CD4-positive, CD25-positive, alpha-beta regulatory T cell (primary cell): ENCODE data around the gene ZSCAN31. TPM values are rescaled to one million over a fixed set of nuclear protein-coding genes. Genes with fewer than 3 reads are reported as not detected.
"Not testable (repeated sequence)": the region's sequence is repeated elsewhere in the genome, so short reads cannot be mapped to it uniquely, and the experiment has no call there.

Source experiments
- ATAC-seq, 2 donors: fragments of 150-1000 bp; cut with Tn5 transposase; one replicate each; pipeline ENCODE4 v1.10.0; 2021; ENCODE audit warnings: low read depth in 2 of 2, moderate number of reproducible peaks in 2 of 2, moderate library complexity in 1 of 2
- DNase-seq, 3 donors: peaks; one replicate each; pipeline versions ENCODE4 v3.0.0 to v3.0.0-alpha.2; 2012 to 2022; ENCODE audit warnings: mixed read lengths in 1 of 3
- H3K27ac ChIP-seq: one replicate; pipeline ENCODE4 v1.7.0; 2013; ENCODE audit warnings: mild to moderate bottlenecking, low read length; ENCODE audit not compliant: insufficient read depth, poor library complexity, severe bottlenecking
- H3K27me3 ChIP-seq: one replicate; pipeline ENCODE4 v1.7.0; 2013; ENCODE audit warnings: low read length; ENCODE audit not compliant: control insufficient read depth, insufficient read depth
- H3K36me3 ChIP-seq: one replicate; pipeline ENCODE4 v1.7.0; 2013; ENCODE audit warnings: mild to moderate bottlenecking, low read length, moderate library complexity; ENCODE audit not compliant: control insufficient read depth, insufficient read depth
- H3K4me1 ChIP-seq: 2 replicates; pipeline ENCODE4 v1.7.0; 2013; ENCODE audit warnings: mild to moderate bottlenecking, low read length; ENCODE audit not compliant: insufficient read depth, control insufficient read depth, poor library complexity, severe bottlenecking
- H3K4me3 ChIP-seq: one replicate; pipeline ENCODE4 v1.7.0; 2013; ENCODE audit warnings: low read depth, mild to moderate bottlenecking, low read length, moderate library complexity
- H3K9me3 ChIP-seq, 2 experiments: 1 replicate in 1 of 2; 2 replicates in 1 of 2; pipeline ENCODE4 v1.7.0; 2013; ENCODE audit warnings: low read length in 2 of 2, mild to moderate bottlenecking in 1 of 2, moderate library complexity in 1 of 2; ENCODE audit not compliant: control insufficient read depth in 2 of 2
- H3K27ac Mint-ChIP-seq, 3 donors: one replicate each; pipeline ENCODE4 v1.8.0; 2020 to 2022; ENCODE audit warnings: mild to moderate bottlenecking in 3 of 3, mixed read lengths in 3 of 3, moderate library complexity in 2 of 3
- H3K27me3 Mint-ChIP-seq: one replicate; pipeline ENCODE4 v1.8.0; 2022; ENCODE audit warnings: mild to moderate bottlenecking, mixed read lengths
- H3K36me3 Mint-ChIP-seq: one replicate; pipeline ENCODE4 v1.8.0; 2020; ENCODE audit warnings: mixed read lengths
- H3K4me1 Mint-ChIP-seq, 4 donors: one replicate each; pipeline ENCODE4 v1.8.0; 2020 to 2022; ENCODE audit warnings: mixed read lengths in 4 of 4, mild to moderate bottlenecking in 1 of 4
- H3K4me3 Mint-ChIP-seq, 4 donors: one replicate each; pipeline ENCODE4 v1.8.0; 2020 to 2022; ENCODE audit warnings: mild to moderate bottlenecking in 4 of 4, mixed read lengths in 4 of 4, moderate library complexity in 3 of 4
- H3K9me3 Mint-ChIP-seq, 7 donors: one replicate each; pipeline ENCODE4 v1.8.0; 2020 to 2022; ENCODE audit warnings: mixed read lengths in 7 of 7, mild to moderate bottlenecking in 3 of 7, moderate library complexity in 2 of 7
- polyA plus RNA-seq, 4 donors: library from polyadenylated mRNA; unstranded; fragments of 300-500 nt; fragmentation: Illumina TruSeq; gene quantifications; one replicate each; pipeline ENCODE4 v1.2.3, GENCODE V29; 2021
- total RNA-seq: library from RNA; stranded (reverse); gene quantifications from one replicate; pipeline ENCODE4 v1.2.3, GENCODE V29; 2022

ZSCAN31 gene
- total and polyA plus RNA-seq, 5 donors from 2014 or later, result 0.34 to 0.52 TPM; not detected in 3

GRCh38 chr6:28371706-28372451 is 35.9 kb upstream of the ZSCAN31 start:
- Mint-ChIP-seq H3K4me1 (no peaks in the 10 kb centered on the region), H3K27ac (no peak overlapping the region), H3K36me3 (peaks cover 11% of the 10 kb centered on the region), H3K4me3 (no peak overlapping the region), H3K27me3 (no peaks in the 10 kb centered on the region), H3K9me3 (no peaks in the 10 kb centered on the region)
- no peaks in the 10 kb centered on the region for H3K27me3 ChIP-seq
- H3K4me1 ChIP-seq, result no peaks in the 10 kb centered on the region
- H3K27ac ChIP-seq, result no peak overlapping the region
- no peaks in the 10 kb centered on the region for H3K36me3 ChIP-seq
- no peak for ATAC-seq
- H3K4me3 ChIP-seq, result no peak overlapping the region
- DNase-seq, result no peak
- H3K9me3 ChIP-seq, result no peaks in the 10 kb centered on the region

GRCh38 chr6:28371280-28371679 is 35.3 kb upstream of the ZSCAN31 start:
- no peak overlapping the region for H3K27ac Mint-ChIP-seq
- Histone ChIP-seq H3K4me1 (no peaks in the 10 kb centered on the region), H3K9me3 (no peaks in the 10 kb centered on the region), H3K27me3 (no peaks in the 10 kb centered on the region), H3K4me3 (no peak overlapping the region), H3K27ac (no peak overlapping the region), H3K36me3 (no peaks in the 10 kb centered on the region)
- no peak for ATAC-seq
- no peaks in the 10 kb centered on the region for H3K4me1 Mint-ChIP-seq
- no peak overlapping the region for H3K4me3 Mint-ChIP-seq
- DNase-seq, result no peak
- H3K9me3 Mint-ChIP-seq, result no peaks in the 10 kb centered on the region
- H3K27me3 Mint-ChIP-seq, result no peaks in the 10 kb centered on the region
- H3K36me3 Mint-ChIP-seq, result peaks cover 16% of the 10 kb centered on the region

GRCh38 chr6:28370440-28370839 is 34.5 kb upstream of the ZSCAN31 start:
- Histone ChIP-seq H3K4me1 (no peaks in the 10 kb centered on the region), H3K4me3 (no peak overlapping the region), H3K9me3 (no peaks in the 10 kb centered on the region), H3K27me3 (no peaks in the 10 kb centered on the region), H3K27ac (no peak overlapping the region), H3K36me3 (peaks cover 8% of the 10 kb centered on the region)
- H3K27ac Mint-ChIP-seq, result no peak overlapping the region
- no peak overlapping the region for H3K4me3 Mint-ChIP-seq
- H3K27me3 Mint-ChIP-seq, result no peaks in the 10 kb centered on the region
- DNase-seq (no peak), ATAC-seq (no peak)
- H3K4me1 Mint-ChIP-seq, result no peaks in the 10 kb centered on the region
- H3K9me3 Mint-ChIP-seq, result no peaks in the 10 kb centered on the region
- peaks cover 20% of the 10 kb centered on the region for H3K36me3 Mint-ChIP-seq

DNA sequence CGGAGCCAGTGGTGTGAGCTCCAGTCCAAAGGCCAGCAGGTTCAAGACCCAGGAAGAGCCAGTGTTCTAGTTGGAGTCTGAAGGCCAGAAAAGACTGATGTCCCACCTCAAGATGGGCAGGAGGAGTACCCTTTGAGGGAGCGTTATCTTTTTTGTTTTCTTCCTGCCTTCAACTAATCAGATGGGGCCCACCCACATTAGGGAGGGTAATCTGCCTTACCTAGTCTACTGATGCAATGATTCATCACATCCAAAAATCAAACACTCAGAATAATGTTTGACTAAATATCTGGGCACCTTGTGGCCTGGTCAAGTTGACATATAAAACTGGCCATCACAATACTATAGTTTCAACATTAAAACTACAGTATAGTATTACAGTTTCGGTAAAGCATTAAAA is 33.5 kb upstream of the ZSCAN31 start:
- no peaks in the 10 kb centered on the region for H3K4me1 ChIP-seq
- peaks cover 23% of the 10 kb centered on the region for H3K36me3 Mint-ChIP-seq
- no peak overlapping the region for H3K27ac ChIP-seq
- H3K4me1 Mint-ChIP-seq, result no peaks in the 10 kb centered on the region
- H3K4me3 Mint-ChIP-seq, result no peak overlapping the region
- H3K27me3 ChIP-seq, result no peaks in the 10 kb centered on the region
- H3K4me3 ChIP-seq, result no peak overlapping the region
- no peaks in the 10 kb centered on the region for H3K27me3 Mint-ChIP-seq
- peaks cover 0 to 2% (median 0%) of the 10 kb centered on the region in 7 donors for H3K9me3 Mint-ChIP-seq
- no peaks in the 10 kb centered on the region for H3K9me3 ChIP-seq
- ATAC-seq (no peak), DNase-seq (no peak)
- H3K36me3 ChIP-seq, result peaks cover 15% of the 10 kb centered on the region
- H3K27ac Mint-ChIP-seq, result no peak overlapping the region

DNA sequence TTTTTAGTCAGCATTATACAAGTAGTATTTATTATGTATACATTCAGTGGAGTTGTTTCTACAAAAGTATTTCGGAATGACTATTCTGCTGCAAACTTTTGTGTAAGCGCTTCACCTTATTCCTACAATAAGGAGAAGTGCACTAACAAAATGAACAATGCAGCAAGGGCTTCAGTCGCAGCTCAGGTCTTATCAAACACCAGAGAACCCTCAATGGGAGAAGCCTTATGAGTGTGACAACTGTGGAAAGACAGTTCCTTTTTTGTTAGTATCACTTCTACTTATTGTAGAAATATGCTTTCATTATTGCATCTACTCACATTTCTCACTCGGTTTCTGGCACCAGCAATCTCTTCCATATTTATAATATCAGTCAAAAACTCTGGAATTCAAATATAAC is 32.6 kb upstream of the ZSCAN31 start:
- Histone ChIP-seq H3K36me3 (peaks cover 19% of the 10 kb centered on the region), H3K9me3 (no peaks in the 10 kb centered on the region), H3K4me1 (no peaks in the 10 kb centered on the region), H3K27me3 (no peaks in the 10 kb centered on the region), H3K27ac (no peak overlapping the region), H3K4me3 (no peak overlapping the region)
- DNase-seq, result no peak
- no peaks in the 10 kb centered on the region for H3K27me3 Mint-ChIP-seq
- ATAC-seq, result no peak
- peaks cover 23% of the 10 kb centered on the region for H3K36me3 Mint-ChIP-seq
- H3K4me3 Mint-ChIP-seq, result no peak overlapping the region
- peaks cover 0 to 2% (median 0%) of the 10 kb centered on the region in 7 donors for H3K9me3 Mint-ChIP-seq
- H3K27ac Mint-ChIP-seq, result no peak overlapping the region
- H3K4me1 Mint-ChIP-seq, result no peaks in the 10 kb centered on the region

- H3K27me3 Mint-ChIP-seq, ATAC-seq, H3K4me1 ChIP-seq, H3K27ac Mint-ChIP-seq, H3K4me3 ChIP-seq, H3K27ac ChIP-seq, H3K4me3 Mint-ChIP-seq, H3K27me3 ChIP-seq, H3K9me3 Mint-ChIP-seq, H3K9me3 ChIP-seq, H3K4me1 Mint-ChIP-seq, DNase-seq: not testable (repeated sequence)
- H3K36me3 ChIP-seq, result peaks cover 26% of the 10 kb centered on the region
- H3K36me3 Mint-ChIP-seq, result peaks cover 35% of the 10 kb centered on the region
Observed at GRCh38 chr6:28365590-28365989, 29.6 kb upstream of the ZSCAN31 start.

DNA sequence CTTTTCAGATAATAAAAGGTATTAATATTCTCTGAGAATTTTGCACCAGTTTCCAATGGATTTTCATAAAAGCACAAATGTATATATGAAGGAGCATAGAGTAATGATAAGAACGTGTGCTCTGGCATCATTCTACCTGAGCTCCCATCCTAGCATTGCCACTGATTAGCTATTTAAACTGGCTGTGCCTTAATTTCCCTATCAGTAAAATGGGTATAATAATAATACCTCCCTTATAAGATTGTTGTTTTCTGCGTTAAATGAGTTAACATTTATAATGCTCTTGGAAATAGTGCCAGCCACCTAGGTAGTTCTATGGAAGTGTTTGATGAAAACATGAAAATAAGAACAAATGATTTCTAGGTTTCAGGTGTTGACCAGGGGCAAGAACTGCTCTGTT is 25.0 kb upstream of the ZSCAN31 start:
- Histone ChIP-seq H3K27ac (no peak overlapping the region), H3K36me3 (peaks cover 23% of the 10 kb centered on the region), H3K4me3 (no peak overlapping the region), H3K4me1 (peaks cover 5% of the 10 kb centered on the region), H3K9me3 (no peaks in the 10 kb centered on the region), H3K27me3 (no peaks in the 10 kb centered on the region)
- Mint-ChIP-seq H3K27me3 (no peaks in the 10 kb centered on the region), H3K27ac (no peak overlapping the region), H3K36me3 (peaks cover 30% of the 10 kb centered on the region), H3K4me3 (no peak overlapping the region), H3K4me1 (peaks cover 3 to 6% (median 5%) of the 10 kb centered on the region in 4 donors), H3K9me3 (peaks cover 0 to 2% (median 0%) of the 10 kb centered on the region in 7 donors)
- DNase-seq (no peak), ATAC-seq (no peak)

- not testable (repeated sequence) for H3K4me3 ChIP-seq, H3K27me3 ChIP-seq, H3K27me3 Mint-ChIP-seq, H3K4me3 Mint-ChIP-seq, H3K9me3 ChIP-seq, H3K27ac ChIP-seq, H3K27ac Mint-ChIP-seq, ATAC-seq, DNase-seq, H3K9me3 Mint-ChIP-seq
- Histone ChIP-seq H3K36me3 (peaks cover 11% of the 10 kb centered on the region), H3K4me1 (peaks cover 13% of the 10 kb centered on the region)
- peaks cover 17% of the 10 kb centered on the region for H3K36me3 Mint-ChIP-seq
- peaks cover 7 to 18% (median 11%) of the 10 kb centered on the region in 4 donors for H3K4me1 Mint-ChIP-seq
Observed at GRCh38 chr6:28359562-28359961, 23.6 kb upstream of the ZSCAN31 start.
